HG03108 (cell line): Measurements from ENCODE around the gene ARTN.

ENCODE experiments used
- ATAC-seq: cut with Tn5 transposase; IDR thresholded peaks from one replicate; pipeline ENCODE4 v1.9.1; 2021; ENCODE audit warnings: moderate library complexity; ENCODE audit not compliant: unreplicated experiment

The ARTN gene

GRCh38 chr1:43982808-43983207 is 49.2 kb downstream of the ARTN start:
- ATAC-seq = no peak

GRCh38 chr1:43983253-43983899 is 49.8 kb downstream of the ARTN start:
- ATAC-seq = no peak

DNA sequence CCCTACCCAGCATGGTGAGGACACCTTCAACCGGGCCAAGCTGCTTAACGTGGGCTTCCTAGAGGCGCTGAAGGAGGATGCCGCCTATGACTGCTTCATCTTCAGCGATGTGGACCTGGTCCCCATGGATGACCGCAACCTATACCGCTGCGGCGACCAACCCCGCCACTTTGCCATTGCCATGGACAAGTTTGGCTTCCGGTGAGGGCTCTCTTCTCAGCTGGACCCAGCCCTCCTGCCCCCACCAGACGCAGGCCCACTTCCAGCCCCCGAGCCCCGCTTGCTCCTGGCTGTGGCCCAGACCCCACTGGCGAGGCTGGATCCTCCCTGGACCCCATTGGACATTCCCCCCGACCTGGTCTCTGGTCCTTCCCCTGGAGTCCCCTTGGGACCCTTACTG is 51.3 kb downstream of the ARTN start:
- no peak for ATAC-seq

- ATAC-seq = no peak
These were observed 52.5 kb downstream of the ARTN start for GRCh38 chr1:43985984-43986595.

DNA sequence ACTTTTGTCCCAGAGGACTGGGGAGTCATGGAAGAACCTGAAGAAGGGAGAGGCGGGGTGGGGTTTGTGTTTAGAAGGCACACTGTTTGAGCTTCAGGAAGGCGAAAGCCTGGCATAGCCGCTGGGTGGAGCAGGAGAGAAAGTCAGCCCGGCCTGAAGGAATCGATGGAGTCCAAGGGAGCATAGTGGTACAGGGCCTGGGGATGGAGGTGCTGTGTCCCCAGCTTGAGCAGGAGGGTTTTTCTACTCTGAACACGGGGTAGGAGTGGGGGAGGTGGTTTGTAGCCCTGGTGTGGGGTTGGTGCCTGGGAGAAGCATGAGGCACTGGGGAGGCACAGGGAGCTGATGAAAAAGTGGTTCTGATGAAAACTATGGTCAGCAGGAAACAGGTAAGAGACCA is 53.1 kb downstream of the ARTN start:
- ATAC-seq = no peak
